Chondrocyte (in vitro differentiated cells): Measurements from ENCODE around the gene TWF1. TPM values are rescaled to one million over a fixed set of nuclear protein-coding genes. Genes with fewer than 3 reads are reported as not detected.
"Not testable (repeated sequence)": the region's sequence is repeated elsewhere in the genome, so short reads cannot be mapped to it uniquely, and the experiment has no call there.

Source experiments
- DNase-seq: peaks from one replicate; pipeline ENCODE4 v3.0.0; 2021; ENCODE audit warnings: mixed read lengths, low spot score
- H3K27ac Mint-ChIP-seq: one replicate; pipeline ENCODE4 v1.8.0; 2021; ENCODE audit warnings: mild to moderate bottlenecking, moderate library complexity, mixed read lengths; ENCODE audit not compliant: unreplicated experiment
- H3K27me3 Mint-ChIP-seq: 2 replicates; pipeline ENCODE4 v1.8.0; 2021; ENCODE audit warnings: low read depth, mixed read lengths
- H3K36me3 Mint-ChIP-seq: 2 replicates; pipeline ENCODE4 v1.8.0; 2021; ENCODE audit warnings: low read depth, mixed read lengths
- H3K4me1 Mint-ChIP-seq: 2 replicates; pipeline ENCODE4 v1.8.0; 2021; ENCODE audit warnings: low read depth, mild to moderate bottlenecking, mixed read lengths
- H3K4me3 Mint-ChIP-seq: one replicate; pipeline ENCODE4 v1.8.0; 2021; ENCODE audit warnings: mild to moderate bottlenecking, moderate library complexity, mixed read lengths; ENCODE audit not compliant: unreplicated experiment
- H3K9me3 Mint-ChIP-seq: 2 replicates; pipeline ENCODE4 v1.8.0; 2021; ENCODE audit warnings: low read depth, mixed read lengths
- long read RNA-seq: library from polyadenylated mRNA; stranded (forward); transcript quantifications from one replicate; pipeline ENCODE4 v2.0.0, GENCODE V29; 2021
- total RNA-seq: library from RNA; stranded (reverse); gene quantifications from 3 replicates; pipeline ENCODE4 v1.2.1, GENCODE V29; 2021
- TF ChIP-seq, protein P1 (sequence below): fragments of 200-600 bp; sonication (generic); IDR thresholded peaks from 2 replicates; pipeline ENCODE4 v1.5.0; 2021; ENCODE audit warnings: antibody characterized with exemption, mild to moderate bottlenecking, moderate library complexity

TWF1 gene
- 78.3 to 95.3 TPM (median 91.6 TPM) in 3 replicates for total RNA-seq
- long read RNA-seq, transcript TWF1-201 (9 exons, 3,045 nt): major isoform, 235 of 266 reads
- long read RNA-seq, partial matches to known transcripts: 5 of 266 reads
- long read RNA-seq, other reads (novel, unspliced or antisense): 20 of 266 reads

GRCh38 chr12:43805860-43806736 lies at the start of gene TWF1:
TSS of gene TWF1 (minus strand) at chr12:43806317. CDS start at chr12:43806245, 72 bp downstream.
- TF ChIP-seq, protein P1, sequence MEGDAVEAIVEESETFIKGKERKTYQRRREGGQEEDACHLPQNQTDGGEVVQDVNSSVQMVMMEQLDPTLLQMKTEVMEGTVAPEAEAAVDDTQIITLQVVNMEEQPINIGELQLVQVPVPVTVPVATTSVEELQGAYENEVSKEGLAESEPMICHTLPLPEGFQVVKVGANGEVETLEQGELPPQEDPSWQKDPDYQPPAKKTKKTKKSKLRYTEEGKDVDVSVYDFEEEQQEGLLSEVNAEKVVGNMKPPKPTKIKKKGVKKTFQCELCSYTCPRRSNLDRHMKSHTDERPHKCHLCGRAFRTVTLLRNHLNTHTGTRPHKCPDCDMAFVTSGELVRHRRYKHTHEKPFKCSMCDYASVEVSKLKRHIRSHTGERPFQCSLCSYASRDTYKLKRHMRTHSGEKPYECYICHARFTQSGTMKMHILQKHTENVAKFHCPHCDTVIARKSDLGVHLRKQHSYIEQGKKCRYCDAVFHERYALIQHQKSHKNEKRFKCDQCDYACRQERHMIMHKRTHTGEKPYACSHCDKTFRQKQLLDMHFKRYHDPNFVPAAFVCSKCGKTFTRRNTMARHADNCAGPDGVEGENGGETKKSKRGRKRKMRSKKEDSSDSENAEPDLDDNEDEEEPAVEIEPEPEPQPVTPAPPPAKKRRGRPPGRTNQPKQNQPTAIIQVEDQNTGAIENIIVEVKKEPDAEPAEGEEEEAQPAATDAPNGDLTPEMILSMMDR: peak; percentile 73
- peaks cover 26% of the 10 kb centered on the region for H3K4me1 Mint-ChIP-seq
- H3K36me3 Mint-ChIP-seq: peaks cover 5% of the 10 kb centered on the region
- peak within 1 kb of the TSS; percentile 99 for H3K4me3 Mint-ChIP-seq
- peak; percentile 95 for DNase-seq
- H3K27me3 Mint-ChIP-seq: no peaks in the 10 kb centered on the region
- H3K9me3 Mint-ChIP-seq: no peaks in the 10 kb centered on the region
- H3K27ac Mint-ChIP-seq: peak within 1 kb of the TSS; percentile 100

- no peak overlapping the region for H3K27ac Mint-ChIP-seq
- no peak for DNase-seq
- H3K4me3 Mint-ChIP-seq: no peak overlapping the region
- TF ChIP-seq, protein P1: no peak
- H3K27me3 Mint-ChIP-seq: no peaks in the 10 kb centered on the region
- peaks cover 6% of the 10 kb centered on the region for H3K9me3 Mint-ChIP-seq
- peaks cover 9% of the 10 kb centered on the region for H3K4me1 Mint-ChIP-seq
- peaks cover 12% of the 10 kb centered on the region for H3K36me3 Mint-ChIP-seq
Measured at GRCh38 chr12:43852744-43853143, 46.6 kb upstream of the TWF1 start.

DNA sequence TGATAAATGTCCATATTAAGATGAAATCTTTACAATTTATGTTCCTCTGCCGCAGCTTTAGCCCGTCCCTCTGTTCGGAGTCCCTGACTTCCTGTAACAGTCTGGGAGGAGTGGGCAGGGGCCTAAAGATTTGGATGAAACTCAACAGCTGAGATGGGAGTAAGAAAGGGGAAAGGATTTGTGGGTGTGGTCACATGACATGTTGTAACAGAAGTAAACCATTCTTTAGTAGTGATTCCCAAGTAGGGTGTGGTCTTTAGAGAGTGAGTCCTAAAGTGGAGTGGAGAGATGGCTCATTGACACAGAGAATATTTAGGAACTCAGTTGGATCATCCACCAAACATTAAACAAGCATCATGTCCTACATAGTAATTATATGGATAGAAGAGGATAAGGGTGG lies 42.7 kb upstream of the TWF1 start:
- TF ChIP-seq, protein P1: no peak
- Mint-ChIP-seq H3K9me3 (peaks cover 14% of the 10 kb centered on the region), H3K4me3 (no peak overlapping the region), H3K36me3 (peaks cover 19% of the 10 kb centered on the region), H3K4me1 (peaks cover 14% of the 10 kb centered on the region), H3K27me3 (no peaks in the 10 kb centered on the region), H3K27ac (no peak overlapping the region)
- no peak for DNase-seq

- DNase-seq: no peak
- Mint-ChIP-seq H3K4me1 (peaks cover 12% of the 10 kb centered on the region), H3K36me3 (peaks cover 19% of the 10 kb centered on the region), H3K27ac (no peak overlapping the region), H3K9me3 (peaks cover 14% of the 10 kb centered on the region), H3K4me3 (no peak overlapping the region), H3K27me3 (no peaks in the 10 kb centered on the region)
- TF ChIP-seq, protein P1: no peak
Measured at GRCh38 chr12:43848226-43848507, 42.0 kb upstream of the TWF1 start.

DNA sequence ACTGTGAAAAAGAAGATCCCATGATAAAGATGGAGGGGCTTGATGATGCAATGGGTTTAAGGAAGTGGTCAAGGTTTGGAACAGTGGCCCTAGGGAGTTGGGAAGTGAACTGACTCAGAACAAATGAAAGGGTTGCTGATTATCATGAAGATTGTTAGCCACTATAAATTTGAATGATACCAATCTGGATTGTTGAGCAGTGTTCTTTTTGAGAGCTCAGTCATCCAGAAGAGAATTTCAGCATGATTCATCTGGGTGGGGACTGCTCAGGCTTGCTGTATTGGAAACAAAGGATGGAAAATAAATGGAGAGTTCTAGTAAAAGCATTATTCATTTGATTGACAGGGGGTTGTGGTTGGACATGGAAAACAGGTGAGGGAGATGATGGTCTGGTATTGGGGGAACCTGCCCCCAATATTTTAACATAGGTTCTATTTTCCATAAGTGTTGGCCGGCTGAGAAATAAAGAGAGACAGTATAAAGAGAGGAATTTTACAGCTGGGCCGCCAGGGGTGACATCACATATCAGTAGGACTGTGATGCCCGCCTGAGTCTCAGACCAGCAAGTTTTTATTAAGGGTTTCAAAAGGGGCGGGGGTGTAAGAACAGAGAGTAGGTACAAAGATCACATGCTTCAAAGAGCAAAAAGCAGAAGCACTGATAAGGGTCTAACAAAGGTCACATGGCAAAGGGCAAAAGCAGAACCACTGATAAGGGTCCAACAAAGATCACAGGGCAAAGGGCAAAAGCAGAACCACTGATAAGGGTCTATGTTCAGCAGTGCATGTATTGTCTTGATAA lies 41.5 kb upstream of the TWF1 start:
- DNase-seq, H3K27ac Mint-ChIP-seq, H3K27me3 Mint-ChIP-seq, H3K4me3 Mint-ChIP-seq: not testable (repeated sequence)
- H3K36me3 Mint-ChIP-seq: peaks cover 19% of the 10 kb centered on the region
- peaks cover 12% of the 10 kb centered on the region for H3K4me1 Mint-ChIP-seq
- peaks cover 14% of the 10 kb centered on the region for H3K9me3 Mint-ChIP-seq
